Measurements from ENCODE around the gene PPP1R16B. TPM values are rescaled to one million over a fixed set of nuclear protein-coding genes. Genes with fewer than 3 reads are reported as not detected.
A peak's percentile ranks its signal among the peaks of the same experiment; 100 is the strongest.

The PPP1R16B gene
- total RNA-seq, 4 donors from 2014 or later: 0.99 to 6.7 (median 3.6) TPM

DNA sequence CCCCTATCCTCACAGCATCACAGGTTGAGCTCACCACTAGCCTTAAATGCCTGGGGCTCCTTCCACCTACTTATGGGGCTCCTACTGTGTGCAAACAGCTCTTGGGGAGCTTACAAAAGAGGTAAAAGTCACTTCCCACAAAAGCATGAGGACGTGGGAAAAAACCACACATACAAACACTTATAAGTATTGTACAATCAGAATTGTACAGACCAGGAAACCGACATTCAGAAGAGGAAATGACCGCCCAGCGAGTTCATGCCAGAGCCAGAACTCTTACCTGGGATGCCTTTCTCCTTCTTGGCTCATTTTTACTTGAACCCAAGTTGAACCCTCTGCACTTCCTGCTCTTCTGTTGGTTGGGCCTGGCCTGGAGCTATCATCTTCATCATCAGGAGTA, 6.3 kb upstream of the PPP1R16B start:
- WGBS, 2 donors: 37 to 70% methylated on average over 4 of the region's 4 CpGs
- Histone ChIP-seq H3K36me3 (no peaks in the 10 kb centered on the region), H3K4me1 (peaks cover 0 to under 1% (median 0%) of the 10 kb centered on the region in 3 donors), H3K27ac (peak overlapping the region in 1 of 4 donors; percentile 33), H3K27me3 (no peaks in the 10 kb centered on the region), H3K4me3 (no peak overlapping the region), H3K9me3 (no peaks in the 10 kb centered on the region)
- DNase-seq: no peak
- TF ChIP-seq, protein P1, sequence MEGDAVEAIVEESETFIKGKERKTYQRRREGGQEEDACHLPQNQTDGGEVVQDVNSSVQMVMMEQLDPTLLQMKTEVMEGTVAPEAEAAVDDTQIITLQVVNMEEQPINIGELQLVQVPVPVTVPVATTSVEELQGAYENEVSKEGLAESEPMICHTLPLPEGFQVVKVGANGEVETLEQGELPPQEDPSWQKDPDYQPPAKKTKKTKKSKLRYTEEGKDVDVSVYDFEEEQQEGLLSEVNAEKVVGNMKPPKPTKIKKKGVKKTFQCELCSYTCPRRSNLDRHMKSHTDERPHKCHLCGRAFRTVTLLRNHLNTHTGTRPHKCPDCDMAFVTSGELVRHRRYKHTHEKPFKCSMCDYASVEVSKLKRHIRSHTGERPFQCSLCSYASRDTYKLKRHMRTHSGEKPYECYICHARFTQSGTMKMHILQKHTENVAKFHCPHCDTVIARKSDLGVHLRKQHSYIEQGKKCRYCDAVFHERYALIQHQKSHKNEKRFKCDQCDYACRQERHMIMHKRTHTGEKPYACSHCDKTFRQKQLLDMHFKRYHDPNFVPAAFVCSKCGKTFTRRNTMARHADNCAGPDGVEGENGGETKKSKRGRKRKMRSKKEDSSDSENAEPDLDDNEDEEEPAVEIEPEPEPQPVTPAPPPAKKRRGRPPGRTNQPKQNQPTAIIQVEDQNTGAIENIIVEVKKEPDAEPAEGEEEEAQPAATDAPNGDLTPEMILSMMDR (IDR thresholded peaks at IDR 0.05): no peak
- TF ChIP-seq POLR2A (IDR thresholded peaks at IDR 0.05): no peak
- intact Hi-C loops (cut with DNase I): no loop called here

GRCh38 chr20:38800882-38801281, 4.6 kb upstream of the PPP1R16B start:
- whole genome bisulfite sequencing, 2 donors: 82 to 92% methylated on average over 3 of the region's 3 CpGs
- intact Hi-C loops (cut with DNase I): no loop called here
- H3K4me1 ChIP-seq: peaks cover 0 to 17% (median 7%) of the 10 kb centered on the region in 3 donors
- H3K36me3 ChIP-seq: no peaks in the 10 kb centered on the region
- H3K27ac ChIP-seq: no peak overlapping the region
- TF ChIP-seq, protein P1 (IDR thresholded peaks at IDR 0.05): no peak
- TF ChIP-seq POLR2A (IDR thresholded peaks at IDR 0.05): no peak
- no peak overlapping the region for H3K4me3 ChIP-seq
- no peaks in the 10 kb centered on the region for H3K9me3 ChIP-seq
- DNase-seq: no peak
- H3K27me3 ChIP-seq: peaks cover 0 to 15% (median 2%) of the 10 kb centered on the region in 4 donors

DNA sequence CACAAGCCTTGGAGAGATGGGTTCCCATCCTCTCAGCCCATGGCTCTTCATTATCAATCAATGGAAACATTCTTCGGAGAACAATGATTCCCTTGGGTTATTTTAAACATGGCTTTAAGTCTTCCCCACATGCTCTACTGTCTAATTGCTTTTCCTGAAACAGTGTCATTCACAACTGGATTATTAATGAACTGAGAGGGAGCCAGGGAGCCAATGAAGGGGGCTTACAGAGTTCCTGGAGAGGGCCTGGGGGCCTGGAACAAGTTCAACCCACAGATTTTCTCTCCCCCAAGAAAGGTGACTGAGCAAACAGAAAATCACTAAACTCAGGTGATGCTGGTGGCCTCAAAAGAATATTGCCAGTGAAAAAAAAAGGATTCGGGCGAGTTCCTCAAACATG, 1.3 kb upstream of the PPP1R16B start:
- intact Hi-C loops (cut with DNase I): no loop called here
- Histone ChIP-seq H3K27ac (peak overlapping the region in 3 of 4 donors; percentile 65 to 87 (median 82)), H3K27me3 (peaks cover 5 to 48% (median 8%) of the 10 kb centered on the region in 4 donors), H3K9me3 (no peaks in the 10 kb centered on the region), H3K4me1 (peaks cover 6 to 50% (median 16%) of the 10 kb centered on the region in 3 donors), H3K36me3 (no peaks in the 10 kb centered on the region), H3K4me3 (no peak overlapping the region)
- DNase-seq: no peak
- 80 to 86% methylated on average over 3 of the region's 3 CpGs for WGBS, 2 donors
- TF ChIP-seq POLR2A (IDR thresholded peaks at IDR 0.05): no peak
- TF ChIP-seq, protein P1 (IDR thresholded peaks at IDR 0.05): no peak

DNA sequence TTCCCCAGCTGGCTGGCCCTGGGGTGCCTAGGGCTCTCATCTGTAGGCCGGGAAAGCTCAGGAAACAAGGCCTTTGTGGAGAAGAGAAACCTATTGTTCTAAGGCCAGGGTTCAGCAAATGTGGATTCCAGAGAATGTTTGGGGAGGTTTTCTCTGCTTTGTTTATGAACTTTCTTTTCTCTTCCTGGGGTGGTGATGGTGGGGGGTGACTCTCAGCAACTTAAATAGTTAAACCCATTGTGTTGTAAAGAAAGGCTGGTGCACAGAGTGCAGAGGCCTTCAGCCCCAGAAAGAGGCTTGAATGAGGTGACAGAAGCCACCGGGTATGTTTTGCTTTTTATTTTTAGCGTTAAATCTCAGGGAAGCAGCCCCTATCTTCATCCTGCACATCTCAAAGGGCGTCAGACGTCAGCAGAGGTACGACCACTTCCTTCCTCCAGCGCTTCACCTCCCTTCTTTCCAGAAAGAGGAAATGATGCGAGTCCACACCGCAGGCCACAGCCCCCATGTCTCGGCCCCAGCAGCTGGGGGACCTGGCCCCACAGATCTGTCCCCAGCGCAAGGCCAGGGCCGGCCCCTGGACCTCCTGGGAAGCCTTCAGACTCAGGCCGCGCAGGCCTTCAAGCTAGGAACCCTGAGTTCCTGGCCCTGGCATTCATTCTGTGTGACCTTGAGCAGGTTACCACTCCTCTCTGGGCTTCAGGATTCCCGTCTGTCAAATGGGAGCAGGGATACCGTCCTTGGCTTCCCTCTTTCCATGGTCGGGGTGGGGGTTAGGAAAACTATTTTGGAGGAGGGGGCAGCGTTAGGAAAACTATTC, 605 bp upstream of the PPP1R16B start:
- no peak for DNase-seq
- 38 to 63% methylated on average over 7 to 10 of the region's 18 CpGs for WGBS, 2 donors

More for the DNA sequence above, 605 bp upstream of the PPP1R16B start:
- Histone ChIP-seq H3K27ac (peak overlapping the region; percentile 65 to 87 (median 78)), H3K4me1 (peaks cover 6 to 54% (median 16%) of the 10 kb centered on the region in 3 donors), H3K4me3 (peak overlapping the region; percentile 41 to 77 (median 56)), H3K36me3 (no peaks in the 10 kb centered on the region), H3K27me3 (peaks cover 5 to 53% (median 8%) of the 10 kb centered on the region in 4 donors), H3K9me3 (no peaks in the 10 kb centered on the region)
- intact Hi-C loops (cut with DNase I): no loop called here
- TF ChIP-seq POLR2A (IDR thresholded peaks at IDR 0.05): no peak
- TF ChIP-seq, protein P1 (IDR thresholded peaks at IDR 0.05): no peak
